ENCODE results near the gene GALK1.

DNA sequence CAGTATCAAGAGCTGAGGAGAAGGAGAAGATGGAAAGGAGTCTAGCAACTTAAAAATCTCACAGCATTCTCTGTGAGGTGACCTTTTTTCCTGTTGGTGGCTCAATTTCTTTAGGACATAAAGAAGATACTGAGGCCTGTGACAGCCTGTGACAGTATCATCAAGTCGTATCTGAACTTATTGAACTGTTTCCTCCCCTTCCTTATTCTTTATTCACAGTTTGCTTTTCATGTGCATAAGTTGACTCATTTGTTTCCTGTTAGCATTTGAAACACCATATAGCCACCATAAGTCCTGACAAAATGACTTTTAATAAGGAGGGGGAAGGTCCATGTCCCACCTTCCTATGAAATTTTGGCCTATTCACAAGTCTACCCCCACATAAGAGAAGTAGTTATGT is 28.5 kb upstream of the GALK1 start:
- TF ChIP-seq, protein P1, sequence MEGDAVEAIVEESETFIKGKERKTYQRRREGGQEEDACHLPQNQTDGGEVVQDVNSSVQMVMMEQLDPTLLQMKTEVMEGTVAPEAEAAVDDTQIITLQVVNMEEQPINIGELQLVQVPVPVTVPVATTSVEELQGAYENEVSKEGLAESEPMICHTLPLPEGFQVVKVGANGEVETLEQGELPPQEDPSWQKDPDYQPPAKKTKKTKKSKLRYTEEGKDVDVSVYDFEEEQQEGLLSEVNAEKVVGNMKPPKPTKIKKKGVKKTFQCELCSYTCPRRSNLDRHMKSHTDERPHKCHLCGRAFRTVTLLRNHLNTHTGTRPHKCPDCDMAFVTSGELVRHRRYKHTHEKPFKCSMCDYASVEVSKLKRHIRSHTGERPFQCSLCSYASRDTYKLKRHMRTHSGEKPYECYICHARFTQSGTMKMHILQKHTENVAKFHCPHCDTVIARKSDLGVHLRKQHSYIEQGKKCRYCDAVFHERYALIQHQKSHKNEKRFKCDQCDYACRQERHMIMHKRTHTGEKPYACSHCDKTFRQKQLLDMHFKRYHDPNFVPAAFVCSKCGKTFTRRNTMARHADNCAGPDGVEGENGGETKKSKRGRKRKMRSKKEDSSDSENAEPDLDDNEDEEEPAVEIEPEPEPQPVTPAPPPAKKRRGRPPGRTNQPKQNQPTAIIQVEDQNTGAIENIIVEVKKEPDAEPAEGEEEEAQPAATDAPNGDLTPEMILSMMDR (IDR thresholded peaks at IDR 0.05; ENCODE audit: low read depth, low read length), result no peak
- TF ChIP-seq EZH2phosphoT487 (IDR thresholded peaks at IDR 0.05; ENCODE audit: low read depth), result no peak

Data from OCI-LY3 (cell line).